DMS 273 (cell line): Measurements from ENCODE around the gene ERC2.
A peak's percentile ranks its signal among the peaks of the same experiment; 100 is the strongest.

Experiments
- DNase-seq: peaks from one replicate; lab custom pipeline; 2025; ENCODE audit not compliant: unreplicated experiment; lab: John Stamatoyannopoulos, UW

Gene ERC2

DNA sequence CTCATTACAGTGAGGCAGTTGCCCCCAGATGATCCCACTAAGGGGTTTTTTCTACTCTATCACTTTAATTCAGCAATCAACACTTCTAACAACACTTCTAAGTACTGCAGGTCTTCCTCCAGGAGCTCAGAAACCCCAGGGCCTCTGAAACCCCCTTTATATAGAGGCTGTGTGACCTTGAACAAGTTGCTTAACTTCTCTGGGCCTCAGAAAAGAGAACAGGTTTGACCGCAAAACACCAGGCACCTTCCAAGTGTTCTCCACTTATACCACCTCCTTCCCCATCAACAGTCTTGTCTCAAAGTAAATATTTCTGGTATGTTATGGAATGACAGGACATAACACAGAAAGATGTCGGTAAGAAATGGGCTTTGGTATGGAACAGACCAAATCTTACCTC lies 895.5 kb downstream of the ERC2 start:
- DNase-seq: no peak

DNA sequence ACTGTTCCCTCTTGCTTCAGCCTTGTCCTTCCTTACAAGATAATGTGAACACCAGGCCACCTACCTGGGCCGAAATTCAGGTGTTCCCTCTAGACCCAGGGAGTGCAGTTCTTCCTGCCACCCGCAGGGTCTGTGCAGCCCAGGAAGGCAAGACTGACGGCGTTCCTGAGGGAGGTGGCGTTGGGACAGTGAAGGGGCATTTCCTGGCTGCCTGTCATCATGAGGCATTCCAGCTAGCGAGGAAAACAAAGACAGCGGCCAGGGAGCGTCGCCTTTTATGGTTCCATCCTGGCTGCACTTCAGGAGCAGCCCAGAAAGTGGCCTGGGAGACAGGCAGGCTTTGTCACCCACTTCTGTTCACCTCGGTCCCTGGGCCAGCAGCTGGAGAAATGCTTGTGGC lies 896.4 kb downstream of the ERC2 start:
- DNase-seq: no peak

DNA sequence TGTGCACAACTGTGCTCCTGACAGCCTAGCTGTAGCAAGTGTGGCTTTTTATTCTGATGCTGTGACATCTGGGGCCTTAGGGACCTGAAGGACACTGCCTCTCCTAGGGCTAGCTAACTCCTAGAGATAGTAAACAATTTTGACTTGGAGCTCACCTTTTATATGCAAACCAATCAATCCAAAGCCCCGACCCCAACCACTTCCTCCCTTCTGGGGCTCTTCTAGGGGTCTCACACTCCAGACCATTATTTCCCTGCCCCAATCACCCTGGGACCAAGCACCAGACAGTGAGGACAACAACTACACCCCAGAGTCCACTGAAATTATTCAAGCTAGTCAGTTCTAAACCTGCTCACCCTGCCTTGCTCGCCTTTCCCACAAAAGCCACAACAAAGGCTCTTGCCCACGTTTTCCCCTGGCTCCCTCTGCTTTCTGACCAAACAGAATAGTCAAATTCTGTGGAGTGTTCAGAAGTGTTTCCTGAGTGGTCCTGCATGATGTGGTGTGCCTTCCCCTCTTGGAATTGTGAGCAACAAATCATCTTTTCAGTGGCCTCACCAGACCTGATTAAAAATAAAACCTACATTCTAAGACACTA lies 897.0 kb downstream of the ERC2 start:
- DNase-seq: no peak

DNA sequence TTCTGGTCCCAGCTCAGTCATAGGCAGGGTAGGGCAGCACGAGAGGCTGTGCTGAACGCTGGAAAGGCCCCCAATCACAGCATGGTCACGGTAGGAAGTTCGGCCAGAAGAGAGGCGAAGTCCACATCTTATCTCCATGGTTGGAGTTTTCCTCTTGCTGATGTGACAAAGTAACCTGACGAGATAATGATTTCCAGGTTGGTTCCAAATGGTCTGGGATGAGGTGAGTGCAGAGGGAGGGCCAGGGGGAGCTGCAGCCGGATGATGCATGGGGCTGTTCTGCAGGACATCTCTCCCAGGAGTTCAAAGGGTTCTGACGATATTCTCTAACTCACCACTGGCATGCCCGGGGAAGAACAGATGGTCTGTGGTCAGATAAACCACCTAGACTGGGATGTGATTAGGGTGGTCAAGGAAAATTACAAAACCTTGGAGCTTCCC lies 898.0 kb downstream of the ERC2 start:
- no peak for DNase-seq

DNA sequence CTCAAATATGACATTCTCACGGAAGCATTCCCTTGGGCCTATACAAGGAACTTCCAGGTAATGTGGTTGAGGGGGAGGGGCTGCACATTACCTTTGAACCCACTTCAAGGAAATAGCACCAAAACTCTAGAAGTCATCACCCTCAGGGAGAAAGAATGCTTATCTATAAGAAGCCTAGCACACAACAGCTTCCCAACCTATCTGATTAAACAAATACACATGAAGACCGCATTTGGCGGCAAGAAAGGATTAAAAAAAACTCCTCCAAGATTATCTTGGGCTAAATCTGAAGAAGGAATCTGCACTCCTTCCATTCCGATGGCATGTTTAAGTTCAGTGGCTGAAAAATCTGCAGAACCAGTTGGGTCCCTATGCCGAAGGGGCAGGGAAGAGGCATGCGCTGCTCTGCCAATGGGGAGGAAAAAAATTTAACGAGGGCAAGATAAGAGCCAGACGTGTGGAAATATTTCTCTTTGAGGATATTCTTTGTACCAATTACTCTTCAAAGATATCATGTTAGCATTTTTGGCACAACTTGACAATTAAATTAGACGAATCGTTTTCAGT lies 899.2 kb downstream of the ERC2 start:
- no peak for DNase-seq

DNA sequence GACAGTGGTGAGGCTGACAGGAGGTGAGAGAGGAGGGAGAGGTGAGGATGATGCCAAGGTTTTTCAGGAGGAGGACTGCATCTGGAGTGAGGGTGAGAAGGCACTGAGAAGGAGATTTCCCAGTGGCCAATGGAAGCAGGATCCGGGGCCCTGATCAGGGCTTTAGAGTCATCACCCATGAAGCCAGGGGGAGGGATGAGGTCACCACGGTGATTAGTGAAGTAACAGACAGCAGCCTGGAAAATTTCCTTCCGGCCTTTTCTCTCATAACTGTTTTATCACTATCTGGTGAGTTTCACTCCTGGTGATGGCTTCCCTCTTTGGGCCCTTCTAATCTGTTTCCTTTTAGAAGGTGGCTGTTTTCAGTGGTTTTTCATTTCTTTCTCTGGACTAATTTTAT lies 900.7 kb downstream of the ERC2 start:
- no peak for DNase-seq

DNA sequence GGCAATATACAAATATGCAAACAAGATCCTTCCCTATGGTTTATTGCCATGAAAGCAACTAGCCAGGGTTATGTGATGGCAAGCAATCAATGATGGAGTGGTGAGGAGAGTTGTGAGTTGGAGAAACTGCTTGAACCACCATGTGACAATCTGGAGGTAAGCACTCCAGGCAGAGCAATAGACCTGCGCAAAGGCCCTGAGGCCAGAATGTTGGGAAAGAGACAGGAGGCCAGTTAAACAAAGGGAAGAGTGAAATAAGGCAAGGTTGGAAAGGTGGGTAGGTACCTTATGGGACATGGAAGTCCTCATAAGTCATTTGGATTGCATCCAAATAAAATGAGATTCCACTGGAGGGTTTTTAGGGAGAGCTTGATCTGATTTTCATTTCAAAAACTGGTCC lies 901.1 kb downstream of the ERC2 start:
- no peak for DNase-seq

DNA sequence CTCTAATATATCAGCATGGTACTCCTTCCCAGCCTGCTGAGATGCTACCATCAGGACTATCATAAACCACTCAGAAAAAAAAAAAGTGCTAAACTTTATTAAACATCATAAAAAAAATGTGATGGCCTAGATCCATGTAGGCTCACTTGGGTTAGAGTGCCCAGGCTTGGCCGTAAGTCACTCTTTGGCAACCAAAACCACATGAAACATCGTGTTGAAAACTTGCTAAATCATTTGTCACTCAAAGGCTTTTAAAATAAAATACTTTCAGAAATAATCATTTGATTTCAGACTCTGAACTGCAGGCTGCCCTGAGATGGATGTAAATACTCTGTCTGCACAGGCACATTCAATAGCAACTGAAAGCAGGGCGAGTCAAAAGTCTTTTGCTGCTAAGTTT lies 902.7 kb downstream of the ERC2 start:
- no peak for DNase-seq

DNA sequence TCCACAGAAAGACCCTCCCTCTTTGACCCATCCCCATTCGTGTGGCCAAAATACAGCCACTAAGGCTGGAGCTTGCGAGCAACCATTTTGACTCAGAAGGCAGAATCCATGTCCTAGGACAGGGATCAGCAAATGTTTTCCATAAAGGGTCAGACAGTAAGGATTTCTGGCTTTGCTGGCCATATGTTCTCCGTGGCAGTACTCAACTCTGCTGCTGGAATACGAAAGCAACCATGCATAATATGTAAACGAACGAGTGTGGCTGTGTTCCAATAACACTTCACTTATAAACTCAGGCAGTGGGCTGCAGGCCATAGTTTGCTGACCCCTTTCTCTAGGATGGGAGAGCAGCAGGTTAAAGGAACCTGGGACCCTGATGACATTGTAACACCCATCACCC lies 903.5 kb downstream of the ERC2 start:
- DNase-seq: peak; percentile 83

DNA sequence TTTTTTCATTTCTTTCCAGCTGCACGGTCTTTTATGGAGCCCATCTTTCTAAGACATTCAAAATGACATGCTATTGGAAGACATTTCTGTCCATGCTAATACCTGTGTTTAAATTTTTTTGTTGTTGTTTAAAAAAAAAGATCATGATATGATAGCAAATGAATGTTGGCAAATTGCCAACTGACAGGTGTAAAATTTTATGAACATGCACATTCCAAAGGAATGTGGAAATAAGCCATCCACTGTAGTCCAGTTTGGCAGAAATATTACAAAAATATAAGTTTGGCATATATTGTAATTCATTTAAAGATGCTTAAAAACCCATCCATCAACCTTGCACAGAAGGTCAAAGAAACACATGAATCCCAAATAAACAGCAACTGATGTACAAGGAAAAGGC lies 905.6 kb downstream of the ERC2 start:
- no peak for DNase-seq

DNA sequence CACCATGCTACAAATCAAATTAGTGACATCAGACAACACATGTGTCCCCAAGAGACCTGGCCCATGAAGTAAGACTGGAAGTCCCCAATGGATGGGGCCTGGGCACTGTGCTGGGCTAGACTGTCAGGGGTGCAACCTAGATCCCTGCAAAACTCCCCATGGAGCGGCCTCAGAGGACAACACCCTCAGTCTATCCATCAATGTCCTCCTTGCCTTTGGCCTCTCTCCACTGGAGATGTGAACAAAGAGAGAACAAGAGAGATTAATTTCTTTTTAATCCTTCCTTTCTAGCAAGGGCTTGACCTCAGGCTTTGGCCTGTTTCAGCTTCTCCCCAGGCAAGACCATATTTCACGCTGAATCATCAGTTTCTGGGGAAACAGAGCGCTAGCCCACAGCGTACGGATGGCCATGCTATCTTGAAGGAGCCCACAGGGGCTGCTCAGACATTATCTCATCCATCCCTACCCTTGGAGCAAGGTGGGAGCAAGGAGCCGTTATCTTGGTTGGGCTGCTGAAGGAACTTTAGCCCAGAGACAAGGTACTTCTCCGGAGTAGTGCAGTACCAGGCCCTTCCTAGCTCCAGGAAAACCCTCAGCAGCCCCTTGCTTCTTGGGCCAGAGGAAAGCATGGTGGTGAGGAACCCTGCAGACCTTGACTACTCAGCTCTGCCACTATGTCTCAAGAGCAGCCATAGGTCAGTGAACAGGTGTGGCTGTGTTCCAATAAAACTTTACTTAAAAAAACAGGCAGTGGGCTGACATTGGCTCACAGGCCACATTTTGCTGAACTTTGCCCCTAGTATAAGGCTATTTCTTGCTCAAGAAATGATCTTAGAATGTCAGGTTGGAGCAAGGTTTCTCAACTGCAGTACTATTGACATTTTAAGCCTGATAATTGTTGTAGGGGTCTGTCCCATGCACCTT lies 908.5 kb downstream of the ERC2 start:
- DNase-seq: no peak

DNA sequence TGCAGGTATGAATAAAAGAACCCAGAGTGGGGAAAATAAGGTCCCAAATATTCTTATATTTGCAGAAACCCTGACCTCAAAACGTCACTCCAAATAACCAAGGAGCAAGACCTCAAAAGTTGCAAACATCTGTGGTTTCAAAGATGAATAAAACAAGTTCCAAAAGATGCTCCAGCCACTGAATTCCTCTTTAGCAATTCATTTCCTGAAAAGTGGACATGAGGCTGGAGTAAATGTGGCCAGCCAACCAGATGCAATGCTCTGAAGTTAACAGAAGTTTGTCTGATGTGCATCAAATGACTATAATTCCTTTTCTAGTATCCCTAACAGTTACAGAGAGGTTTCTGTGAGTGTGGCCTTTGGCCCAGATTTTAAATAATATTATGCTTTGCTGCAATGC lies 910.0 kb downstream of the ERC2 start:
- DNase-seq: no peak

DNA sequence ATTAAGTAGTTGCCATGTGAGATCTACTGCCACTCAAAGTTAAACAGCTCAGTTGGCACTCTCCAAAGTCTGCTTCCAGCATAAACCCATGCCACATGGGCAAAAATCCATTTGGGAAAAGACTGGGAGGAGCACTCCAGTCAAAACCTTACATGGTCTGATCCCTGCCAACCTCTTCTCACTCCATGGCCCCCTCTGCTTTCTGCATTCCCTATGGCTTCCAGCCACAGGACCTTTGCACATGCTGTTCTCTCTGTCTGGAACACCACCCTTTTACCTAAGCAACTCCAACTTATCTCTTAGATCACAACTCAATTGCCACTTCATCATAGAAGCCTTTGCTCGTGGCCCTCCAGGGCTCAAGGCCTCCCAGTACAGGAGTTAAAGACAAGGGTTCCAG lies 910.7 kb downstream of the ERC2 start:
- no peak for DNase-seq

DNA sequence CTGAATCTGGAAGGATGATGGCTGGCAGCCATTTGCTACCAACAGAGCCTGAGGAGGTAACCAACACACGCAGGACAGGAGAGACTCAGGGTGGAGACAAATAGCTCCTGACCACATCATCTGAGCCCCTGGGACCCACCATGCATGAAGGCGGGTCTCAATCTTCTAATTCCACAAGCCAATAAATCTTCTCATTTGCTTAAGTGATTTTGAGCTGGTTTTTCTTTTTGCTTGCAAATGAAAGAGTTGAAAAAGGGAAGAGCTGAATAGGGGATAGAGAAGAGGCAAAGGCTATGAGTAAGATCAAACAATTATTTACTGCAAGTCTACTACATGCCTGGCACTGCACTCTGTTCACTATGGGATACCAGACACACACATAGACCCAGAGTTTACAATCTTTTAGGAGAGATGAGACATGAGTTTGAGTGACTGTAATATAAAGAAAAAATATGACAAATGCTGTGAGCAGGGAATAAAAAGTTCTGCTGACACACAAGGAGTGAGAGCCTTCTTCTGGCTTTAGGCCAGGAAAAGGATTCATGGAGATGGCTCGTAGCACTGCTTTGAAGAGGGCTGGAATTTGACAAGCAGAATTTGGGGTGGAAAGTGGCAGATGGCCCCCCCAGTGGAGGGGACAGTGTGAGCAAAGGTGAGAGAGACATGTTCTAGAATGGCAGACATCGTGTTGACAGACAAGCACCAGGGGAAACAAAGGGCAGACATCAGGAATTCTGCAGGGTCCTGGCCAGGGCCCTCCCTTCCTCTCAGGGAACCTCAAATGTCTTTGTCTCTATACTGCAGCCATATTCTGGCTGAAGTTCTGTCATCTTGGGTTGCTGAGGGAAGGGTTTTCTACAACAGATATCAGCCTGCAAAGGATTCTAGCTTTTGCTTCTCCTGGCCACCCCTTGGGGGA lies 911.4 kb downstream of the ERC2 start:
- DNase-seq: no peak

DNA sequence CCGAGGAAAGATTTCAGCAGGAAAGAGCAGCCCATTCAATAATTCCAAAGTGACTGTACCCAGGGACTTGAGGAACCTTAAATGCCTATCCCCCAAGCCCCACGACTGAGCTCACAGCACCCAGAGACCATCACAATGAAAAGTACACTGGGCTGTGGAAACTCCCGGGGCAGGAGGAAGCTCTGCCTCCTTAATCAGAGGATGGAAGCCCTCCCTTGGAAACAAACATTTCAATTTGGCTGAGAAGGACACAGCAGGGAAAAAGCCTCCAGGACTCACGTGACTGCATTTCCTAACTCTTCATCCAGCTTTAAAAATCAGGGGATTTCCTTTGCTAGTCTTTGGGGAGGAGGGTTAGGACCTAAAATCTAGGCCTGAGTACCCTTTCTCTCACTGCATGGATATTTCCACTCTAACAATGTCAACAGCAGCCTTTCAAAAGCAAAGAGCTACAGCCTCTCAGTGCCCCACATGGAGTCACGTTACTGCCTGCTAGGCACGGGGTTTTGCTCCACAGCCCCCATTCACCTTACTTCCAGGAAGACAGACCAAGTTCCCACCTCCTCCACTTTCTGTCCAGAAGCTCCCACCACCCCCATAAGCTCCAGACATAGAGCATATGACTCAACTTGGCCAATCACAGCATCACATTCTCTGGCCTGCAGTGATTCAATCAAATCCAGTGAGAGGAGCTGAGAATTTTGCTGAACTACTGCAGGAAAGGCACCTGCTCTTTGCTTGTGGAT lies 912.2 kb downstream of the ERC2 start:
- DNase-seq: no peak

DNA sequence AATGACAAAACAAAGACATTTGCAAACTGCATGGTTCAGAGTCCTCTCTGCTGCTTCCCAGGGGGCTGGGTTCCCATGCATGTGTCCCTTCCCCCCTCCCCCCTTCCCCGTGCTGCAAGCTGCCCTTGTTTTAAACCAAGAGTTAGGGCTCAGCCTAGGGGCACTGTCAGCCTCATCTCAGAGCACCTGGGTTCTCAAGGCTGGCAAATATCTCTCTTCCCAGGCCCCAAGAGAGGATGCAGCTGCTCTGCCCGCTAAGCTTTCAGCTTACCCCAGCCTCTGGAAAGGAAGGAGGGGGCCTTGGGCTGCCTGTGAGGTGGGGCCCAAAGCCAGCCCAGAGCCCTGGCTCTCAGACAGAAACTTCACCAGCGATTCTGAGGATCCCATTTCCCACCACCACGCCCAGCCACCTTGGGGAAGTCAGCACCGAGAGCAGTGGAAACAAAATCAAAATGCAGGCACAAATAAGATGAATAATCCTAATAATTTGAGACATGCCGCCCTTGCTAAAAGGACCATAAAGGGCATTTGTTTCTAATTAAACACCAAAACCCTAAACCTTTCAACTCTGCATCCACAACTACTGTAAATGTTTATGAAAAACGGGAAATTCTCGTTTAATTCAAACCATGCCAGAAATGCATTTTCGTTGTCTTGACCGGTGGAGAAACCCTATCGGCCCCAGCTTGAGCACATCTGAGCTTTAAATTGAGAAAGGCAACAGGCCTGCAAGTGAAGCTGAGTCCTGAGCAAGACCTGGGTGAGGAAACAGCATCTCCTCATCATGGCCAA lies 913.4 kb downstream of the ERC2 start:
- DNase-seq: no peak

DNA sequence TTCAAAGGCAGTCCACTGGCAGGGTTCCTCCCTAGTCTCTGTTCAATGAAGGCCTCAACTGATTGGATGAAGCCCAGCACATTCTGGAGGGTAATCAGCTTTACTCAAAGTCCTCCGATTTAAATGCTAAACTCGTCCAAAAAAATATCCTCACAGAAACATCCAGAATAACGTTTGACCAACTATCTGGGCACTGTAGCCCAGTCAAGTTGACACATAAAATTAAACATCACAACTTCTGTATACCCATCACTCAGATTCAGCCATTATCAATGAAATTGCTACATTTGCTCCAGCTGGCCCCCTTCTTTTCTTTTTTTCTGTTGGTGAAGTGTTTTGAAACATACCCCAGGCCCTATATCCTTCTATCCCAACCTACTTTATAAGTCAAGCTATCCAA lies 916.6 kb downstream of the ERC2 start:
- DNase-seq: no peak

DNA sequence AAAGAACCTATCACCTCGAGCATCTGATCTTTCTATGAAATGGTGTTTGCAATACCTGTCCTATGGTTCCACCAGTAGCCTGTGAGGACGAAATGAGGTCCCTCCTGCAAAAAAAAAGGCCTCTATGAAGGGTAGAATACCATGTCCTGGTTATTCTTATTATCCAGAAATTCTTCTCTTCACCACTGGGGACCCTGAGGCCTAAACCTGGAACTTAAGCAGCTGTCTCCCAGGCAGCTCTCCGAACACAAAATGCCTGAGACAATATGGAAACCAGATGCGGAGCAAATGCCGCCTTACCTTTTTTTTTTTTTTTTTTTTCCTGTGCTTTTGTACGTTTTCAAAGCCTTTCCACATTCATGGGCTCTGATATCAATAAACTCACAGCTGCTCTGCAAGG lies 919.1 kb downstream of the ERC2 start:
- peak; percentile 35 for DNase-seq

DNA sequence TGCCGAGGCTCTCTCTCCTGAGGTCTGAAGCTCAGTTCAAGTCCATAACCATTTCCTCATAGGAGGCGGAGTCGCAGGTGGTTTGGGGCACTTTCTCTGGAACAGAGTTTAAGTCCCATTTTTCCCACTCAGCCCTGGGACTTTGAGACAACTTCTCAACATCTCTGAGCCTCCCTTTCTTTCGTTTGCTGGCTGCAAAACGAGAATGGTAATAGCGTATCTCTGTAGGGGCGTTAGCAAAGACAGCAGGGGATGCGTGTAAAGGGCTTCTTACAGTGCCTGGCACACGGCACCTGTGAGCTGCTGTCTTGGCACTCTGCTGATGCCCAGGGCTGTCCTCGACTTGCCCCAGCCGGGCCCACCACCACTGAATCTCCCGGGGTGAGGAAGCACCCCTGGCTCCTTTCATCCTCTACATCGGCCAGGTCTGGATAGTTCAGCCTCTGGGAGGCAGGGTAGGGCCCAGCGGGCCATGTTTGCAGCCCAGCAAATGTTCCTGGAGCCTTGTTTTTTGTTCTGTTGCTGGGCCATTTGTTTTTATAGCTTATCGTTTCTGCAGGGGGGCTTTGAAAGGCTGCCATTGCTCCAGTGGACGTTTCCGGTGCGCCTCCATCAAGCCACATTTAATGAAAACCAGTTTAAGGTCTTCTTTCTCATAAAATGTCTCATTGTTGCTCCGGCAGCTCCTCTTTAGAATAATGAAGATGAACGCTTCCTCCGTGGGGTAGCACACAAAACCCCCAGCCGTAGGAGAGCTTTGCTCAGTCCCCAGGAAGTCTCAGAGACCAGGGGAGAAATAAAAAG lies 921.2 kb downstream of the ERC2 start:
- DNase-seq: no peak
